Measurements from ENCODE around the gene DPF3. TPM values are rescaled to one million over a fixed set of nuclear protein-coding genes. Genes with fewer than 3 reads are reported as not detected.

Gene DPF3
- total RNA-seq, 4 donors from 2014 or later: 0.19 to 3.8 (median 0.58) TPM

DNA sequence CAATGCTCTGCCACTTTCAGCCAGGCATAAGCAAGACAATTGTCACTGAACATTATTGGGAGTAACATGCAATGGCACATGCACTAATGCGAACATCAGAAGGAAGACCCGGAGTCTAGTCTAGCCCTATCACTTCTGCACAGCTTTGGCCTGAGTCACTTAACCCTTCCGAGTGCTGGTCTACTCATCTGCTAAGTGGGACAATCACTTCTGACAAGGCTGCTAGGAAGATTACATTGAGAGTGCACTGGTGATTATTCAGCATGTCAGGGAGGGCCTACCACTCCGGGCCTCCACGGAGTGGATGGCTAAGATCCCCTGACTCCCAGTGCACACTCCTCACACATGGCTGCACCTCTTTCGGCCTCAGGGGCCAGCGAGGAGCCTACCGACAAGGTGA, 240.9 kb downstream of the DPF3 start:
- no peak for DNase-seq (ENCODE audit: low spot score)
- ATAC-seq (ENCODE audit: low FRiP score): no peak
- TF ChIP-seq CTCF (IDR thresholded peaks at IDR 0.05): no peak

DNA sequence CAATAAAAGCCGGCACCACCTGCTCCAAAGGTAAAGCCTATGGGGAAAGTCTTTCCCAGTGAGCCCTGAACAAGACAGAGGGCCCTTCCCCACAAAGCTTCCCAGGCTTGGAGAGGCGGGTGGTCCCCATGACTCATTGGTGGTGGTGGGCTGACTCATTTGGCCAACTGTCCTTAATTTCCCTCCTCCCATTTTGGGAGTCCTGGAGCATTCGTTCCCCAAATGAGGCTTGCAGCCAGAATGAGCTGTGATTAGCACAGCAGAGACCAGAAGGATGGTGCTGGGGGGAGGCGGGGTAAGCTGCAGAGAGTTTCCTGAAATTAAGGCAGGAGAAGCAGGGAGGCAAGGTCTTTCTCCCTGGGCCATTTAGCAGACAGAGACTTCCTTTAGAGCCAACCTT, 241.7 kb downstream of the DPF3 start:
- ATAC-seq (ENCODE audit: low FRiP score) (no peak), DNase-seq (ENCODE audit: low spot score) (no peak)
- no peak for TF ChIP-seq CTCF (IDR thresholded peaks at IDR 0.05)

DNA sequence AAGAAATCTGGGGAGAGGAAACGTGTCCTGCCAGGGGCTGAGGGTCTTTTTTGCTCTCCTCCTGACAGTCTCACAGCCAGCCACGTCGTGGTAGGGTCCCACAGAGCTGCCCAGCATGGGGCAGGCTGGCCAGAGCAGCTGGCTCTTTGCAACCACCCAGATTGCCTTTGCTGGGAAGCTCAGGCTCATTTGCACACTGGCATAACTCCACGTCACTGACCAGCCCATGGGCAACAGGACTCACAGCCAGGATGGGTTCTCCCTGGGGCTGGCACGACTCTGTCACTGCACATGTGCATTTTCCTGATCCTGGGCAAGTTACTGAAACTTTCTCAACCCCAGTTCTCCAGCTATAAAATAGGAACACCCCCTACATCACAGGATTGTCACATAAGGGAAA, 242.2 kb downstream of the DPF3 start:
- TF ChIP-seq CTCF (IDR thresholded peaks at IDR 0.05): no peak
- no peak for ATAC-seq (ENCODE audit: low FRiP score)

DNA sequence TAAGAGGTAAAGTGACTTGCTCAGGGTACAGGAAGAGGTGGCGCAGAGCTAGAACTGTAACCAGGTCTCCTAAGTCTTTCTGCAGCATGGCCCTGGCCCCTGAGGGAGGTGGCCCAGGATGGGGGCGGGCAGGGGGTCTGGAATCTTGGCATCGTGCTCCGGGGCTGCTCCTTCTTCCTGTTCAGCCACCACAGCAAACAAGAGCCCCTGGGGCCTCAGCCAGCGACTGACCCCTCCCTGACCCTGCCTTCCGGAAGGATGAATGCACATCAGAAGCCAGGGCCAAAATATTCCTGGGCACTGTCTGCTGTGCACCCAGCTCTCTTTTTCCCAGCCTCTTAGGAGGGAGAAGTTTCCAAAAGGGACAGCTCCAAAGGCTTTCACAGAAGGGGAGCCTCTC, 242.8 kb downstream of the DPF3 start:
- ATAC-seq (ENCODE audit: low FRiP score): no peak
- no peak for DNase-seq (ENCODE audit: low spot score)
- TF ChIP-seq CTCF (IDR thresholded peaks at IDR 0.05): no peak

More for the DNA sequence above, 242.2 kb downstream of the DPF3 start:
- DNase-seq (ENCODE audit: low spot score): no peak

GRCh38 chr14:72649603-72650227, 244.2 kb downstream of the DPF3 start:
- no peak for ATAC-seq (ENCODE audit: low FRiP score)
- DNase-seq (ENCODE audit: low spot score): no peak
- no peak for TF ChIP-seq CTCF (IDR thresholded peaks at IDR 0.05)

GRCh38 chr14:72647782-72648181, 246.1 kb downstream of the DPF3 start:
- ATAC-seq (ENCODE audit: low FRiP score): no peak
- no peak for DNase-seq (ENCODE audit: low spot score)
- no peak for TF ChIP-seq CTCF (IDR thresholded peaks at IDR 0.05)

GRCh38 chr14:72646861-72647528, 246.9 kb downstream of the DPF3 start:
- ATAC-seq (ENCODE audit: low FRiP score) (no peak), DNase-seq (ENCODE audit: low spot score) (no peak)
- no peak for TF ChIP-seq CTCF (IDR thresholded peaks at IDR 0.05)
